Right cardiac atrium (tissue), 5 donors: ENCODE measurements around the gene USP17L21. TPM values are rescaled to one million over a fixed set of nuclear protein-coding genes. Genes with fewer than 3 reads are reported as not detected.
"Not testable (repeated sequence)": the region's sequence is repeated elsewhere in the genome, so short reads cannot be mapped to it uniquely, and the experiment has no call there.

Experiments used
- ATAC-seq, 2 donors: fragments of 200-7000 bp; cut with Tn5 transposase; one replicate each; pipeline versions ENCODE4 v1.8.0 to v1.9.1; 2020; ENCODE audit warnings: moderate library complexity in 2 of 2, mild to moderate bottlenecking in 1 of 2
- DNase-seq, 3 donors: peaks; one replicate each; pipeline ENCODE4 v3.0.0-alpha.2; 2020
- H3K27ac ChIP-seq: one replicate; pipeline ENCODE4 v1.5.1; 2013; ENCODE audit warnings: mild to moderate bottlenecking, low read length, control low read depth, moderate library complexity
- H3K27me3 ChIP-seq: one replicate; pipeline ENCODE4 v1.6.1; 2013; ENCODE audit not compliant: control insufficient read depth, insufficient read depth
- H3K4me1 ChIP-seq: one replicate; pipeline ENCODE4 v1.6.1; 2013; ENCODE audit warnings: low read length; ENCODE audit not compliant: control insufficient read depth, insufficient read depth
- H3K4me3 ChIP-seq: one replicate; pipeline ENCODE4 v1.5.1; 2013; ENCODE audit warnings: low read length, control low read depth
- H3K9me3 ChIP-seq: one replicate; pipeline ENCODE4 v1.6.1; 2013; ENCODE audit warnings: low read length; ENCODE audit not compliant: control insufficient read depth
- WGBS: extraction: QIAGEN DNeasy Blood & Tissue Kit; methylation state at CpG from one replicate; pipeline ENCODE4 v1.1.7; 2013; 5-methylcytosine and 5-hydroxymethylcytosine counted together
- intact Hi-C, 4 donors: fragments of 100-400 bp; cut with DNase I; formaldehyde crosslinking; loops; one replicate each; pipeline versions ENCODE4 v1.11.0 to v1.14.0; 2022 to 2023
- long read RNA-seq, 4 donors: library from polyadenylated mRNA; unstranded; transcript quantifications; one replicate each; pipeline ENCODE4 v2.0.0, GENCODE V29; 2020 to 2021
- polyA plus RNA-seq: library from polyadenylated mRNA; stranded (reverse); fragments of 200-250 nt; gene quantifications from one replicate; pipeline ENCODE4 v1.2.3, GENCODE V29; 2013
- total RNA-seq, 4 donors: library from RNA; stranded (reverse); fragmentation: NEBNext Ultra II Directional; extraction: Animal tissue kit (Norgen Biotek cat#: 25700); gene quantifications; one replicate each; pipeline ENCODE4 v1.2.1, GENCODE V29; 2021
- donor health status: healthy with polysubstance abuse.
- donor health status: DM: no; HTN: yes; CAD: no.
- donor health status: DM: no; HTN: no; CAD: no.
- donor health status: DM: no; HTN: yes; CAD: no; lungs with severe emphysema.
- donor health status: DM: yes; HTN: yes; CAD: no.

USP17L21 gene
- total RNA-seq (not detected), polyA plus RNA-seq (not detected)
- long read RNA-seq, donor 1 = 0 reads
- long read RNA-seq, donor 2 = 0 reads
- long read RNA-seq, donor 3 = 0 reads
- long read RNA-seq, donor 4 = 0 reads

- H3K4me1 ChIP-seq, H3K4me3 ChIP-seq, H3K27me3 ChIP-seq, H3K27ac ChIP-seq, ATAC-seq, H3K9me3 ChIP-seq, DNase-seq, intact Hi-C loops: not testable (repeated sequence)
- no CpG with 5 or more reads among the region's 13 CpGs for WGBS
These were observed at the start of gene USP17L21 for GRCh38 chr4:9262572-9262971. Gene USP17L21 (plus strand): TSS chr4:9262872. CDS start chr4:9262872, 0 bp downstream.

- H3K27me3 ChIP-seq, ATAC-seq, intact Hi-C loops, H3K27ac ChIP-seq, H3K4me3 ChIP-seq, H3K4me1 ChIP-seq, H3K9me3 ChIP-seq: not testable (repeated sequence)
- peak; percentile 0 to 25 (median 18) for DNase-seq
- 83% methylated on average over 11 of the region's 14 CpGs for WGBS
These were observed 48.0 kb upstream of the USP17L21 start for GRCh38 chr4:9214701-9215100.

GRCh38 chr4:9215105-9215504 lies 47.6 kb upstream of the USP17L21 start, which contains the start of gene USP17L11:
Gene USP17L11 (plus strand): TSS chr4:9215405. CDS start chr4:9215405, 0 bp downstream.
- H3K27ac ChIP-seq, DNase-seq, H3K27me3 ChIP-seq, H3K4me3 ChIP-seq, H3K9me3 ChIP-seq, H3K4me1 ChIP-seq, intact Hi-C loops, ATAC-seq: not testable (repeated sequence)
- WGBS = 89% methylated on average over 8 of the region's 14 CpGs

- H3K4me1 ChIP-seq, H3K27ac ChIP-seq, ATAC-seq, DNase-seq, H3K27me3 ChIP-seq, intact Hi-C loops, H3K4me3 ChIP-seq, H3K9me3 ChIP-seq: not testable (repeated sequence)
- WGBS = no CpG with 5 or more reads among the region's 13 CpGs
These were observed 42.8 kb upstream of the USP17L21 start, which contains the start of gene USP17L12 for GRCh38 chr4:9219852-9220251. Gene USP17L12 (plus strand): TSS chr4:9220152. CDS start chr4:9220152, 0 bp downstream.

GRCh38 chr4:9224596-9224995 lies 38.1 kb upstream of the USP17L21 start, which contains the start of gene USP17L13:
Gene USP17L13 (plus strand): TSS chr4:9224896. CDS start chr4:9224896, 0 bp downstream.
- ATAC-seq, H3K4me1 ChIP-seq, DNase-seq, H3K4me3 ChIP-seq, H3K27ac ChIP-seq, H3K9me3 ChIP-seq, H3K27me3 ChIP-seq, intact Hi-C loops: not testable (repeated sequence)
- no CpG with 5 or more reads among the region's 14 CpGs for WGBS

- intact Hi-C loops, H3K27ac ChIP-seq, H3K9me3 ChIP-seq, H3K4me1 ChIP-seq, H3K4me3 ChIP-seq, ATAC-seq, H3K27me3 ChIP-seq: not testable (repeated sequence)
- 84% methylated on average over 5 of the region's 8 CpGs for WGBS
- DNase-seq = peak in 1 of 3 donors; percentile 10
These were observed 32.4 kb upstream of the USP17L21 start for GRCh38 chr4:9230249-9230648.

GRCh38 chr4:9234085-9234484 lies 28.6 kb upstream of the USP17L21 start, which contains the start of gene USP17L15:
Gene USP17L15 (plus strand): TSS chr4:9234385. CDS start chr4:9234385, 0 bp downstream.
- ATAC-seq, DNase-seq, H3K27ac ChIP-seq, H3K4me3 ChIP-seq, intact Hi-C loops, H3K27me3 ChIP-seq, H3K9me3 ChIP-seq, H3K4me1 ChIP-seq: not testable (repeated sequence)
- WGBS = no CpG with 5 or more reads among the region's 15 CpGs

GRCh38 chr4:9238461-9238860 lies 24.2 kb upstream of the USP17L21 start:
- H3K27me3 ChIP-seq, intact Hi-C loops, ATAC-seq, H3K4me3 ChIP-seq, H3K27ac ChIP-seq, H3K9me3 ChIP-seq, H3K4me1 ChIP-seq: not testable (repeated sequence)
- WGBS = 85% methylated on average over 11 of the region's 12 CpGs
- peak; percentile 2 to 10 (median 9) for DNase-seq

- H3K9me3 ChIP-seq, H3K27ac ChIP-seq, intact Hi-C loops, H3K4me3 ChIP-seq, DNase-seq, H3K27me3 ChIP-seq, ATAC-seq, H3K4me1 ChIP-seq: not testable (repeated sequence)
- WGBS = 85% methylated on average over 5 of the region's 14 CpGs
These were observed 19.1 kb upstream of the USP17L21 start, which contains the start of gene USP17L17 for GRCh38 chr4:9243579-9243978. Gene USP17L17 (plus strand): TSS chr4:9243879. CDS start chr4:9243879, 0 bp downstream.

GRCh38 chr4:9247953-9248680 lies 14.6 kb upstream of the USP17L21 start, which contains the start of gene USP17L18:
Gene USP17L18 (plus strand): TSS chr4:9248630. CDS start chr4:9248630, 0 bp downstream.
- peak in 2 of 3 donors; percentile 1 to 4 for DNase-seq
- WGBS = 89% methylated on average over 20 of the region's 26 CpGs
- H3K27ac ChIP-seq, intact Hi-C loops, H3K9me3 ChIP-seq, H3K27me3 ChIP-seq, ATAC-seq, H3K4me1 ChIP-seq, H3K4me3 ChIP-seq: not testable (repeated sequence)

GRCh38 chr4:9253078-9253477 lies 9.6 kb upstream of the USP17L21 start, which contains the start of gene USP17L19:
Gene USP17L19 (plus strand): TSS chr4:9253378. CDS start chr4:9253378, 0 bp downstream.
- H3K9me3 ChIP-seq, DNase-seq, intact Hi-C loops, ATAC-seq, H3K4me1 ChIP-seq, H3K4me3 ChIP-seq, H3K27ac ChIP-seq, H3K27me3 ChIP-seq: not testable (repeated sequence)
- WGBS = no CpG with 5 or more reads among the region's 13 CpGs
